ENCODE measurements around the gene SNAI3.

The SNAI3 gene

DNA sequence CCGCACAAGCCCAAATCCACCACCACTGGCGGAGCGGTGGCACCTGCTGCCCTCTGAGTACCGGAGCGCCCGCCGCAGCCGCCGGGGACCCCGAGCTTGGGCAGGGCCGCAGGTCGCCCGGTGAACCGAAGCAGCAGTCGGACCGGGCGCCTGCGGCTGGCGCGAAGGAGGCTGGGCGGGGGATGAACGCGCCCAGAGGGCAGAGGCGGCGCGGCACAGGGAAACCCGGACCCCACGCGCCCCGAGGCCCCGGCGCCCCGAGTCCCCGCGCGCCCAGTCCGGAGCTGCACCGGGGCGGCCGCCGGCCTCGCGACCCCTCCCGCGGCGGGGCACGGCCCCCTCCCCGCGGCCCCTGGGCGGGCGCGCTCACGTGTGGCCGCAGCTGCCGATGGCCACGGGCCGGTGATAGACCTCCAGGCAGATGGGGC, 19.5 kb upstream of the SNAI3 start:
- DNase-seq (ENCODE audit: low spot score): no peak

DNA sequence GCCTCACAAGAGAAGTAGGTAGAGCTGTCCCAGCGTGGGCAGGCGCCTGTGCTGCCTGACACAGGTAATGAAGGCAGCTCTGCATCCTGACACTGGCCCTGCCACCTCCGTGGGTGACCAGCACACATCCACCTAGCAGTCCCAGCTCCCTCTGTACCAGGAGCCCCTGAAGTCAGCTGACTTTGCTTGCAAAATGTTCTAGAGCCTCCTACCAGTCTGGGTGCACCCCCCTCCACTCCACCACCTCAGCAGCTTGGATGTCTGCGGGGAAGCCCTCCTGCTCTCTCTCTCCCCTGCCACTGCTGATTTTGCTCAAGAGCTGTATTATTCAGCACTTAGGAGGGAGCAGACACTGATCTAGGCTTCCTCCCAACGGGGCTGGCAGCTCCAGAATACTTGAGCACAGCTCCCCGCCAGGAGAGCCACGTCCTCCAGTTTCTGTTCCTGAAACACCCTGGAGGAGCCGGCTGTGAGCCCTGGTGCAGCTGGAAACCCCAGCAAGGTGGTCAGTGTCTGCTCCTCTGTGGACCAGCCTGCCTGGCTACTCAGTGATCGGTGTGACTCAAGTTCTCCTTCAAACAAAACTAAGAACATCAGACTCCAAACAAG, 18.9 kb upstream of the SNAI3 start:
- no peak for DNase-seq (ENCODE audit: low spot score)

DNA sequence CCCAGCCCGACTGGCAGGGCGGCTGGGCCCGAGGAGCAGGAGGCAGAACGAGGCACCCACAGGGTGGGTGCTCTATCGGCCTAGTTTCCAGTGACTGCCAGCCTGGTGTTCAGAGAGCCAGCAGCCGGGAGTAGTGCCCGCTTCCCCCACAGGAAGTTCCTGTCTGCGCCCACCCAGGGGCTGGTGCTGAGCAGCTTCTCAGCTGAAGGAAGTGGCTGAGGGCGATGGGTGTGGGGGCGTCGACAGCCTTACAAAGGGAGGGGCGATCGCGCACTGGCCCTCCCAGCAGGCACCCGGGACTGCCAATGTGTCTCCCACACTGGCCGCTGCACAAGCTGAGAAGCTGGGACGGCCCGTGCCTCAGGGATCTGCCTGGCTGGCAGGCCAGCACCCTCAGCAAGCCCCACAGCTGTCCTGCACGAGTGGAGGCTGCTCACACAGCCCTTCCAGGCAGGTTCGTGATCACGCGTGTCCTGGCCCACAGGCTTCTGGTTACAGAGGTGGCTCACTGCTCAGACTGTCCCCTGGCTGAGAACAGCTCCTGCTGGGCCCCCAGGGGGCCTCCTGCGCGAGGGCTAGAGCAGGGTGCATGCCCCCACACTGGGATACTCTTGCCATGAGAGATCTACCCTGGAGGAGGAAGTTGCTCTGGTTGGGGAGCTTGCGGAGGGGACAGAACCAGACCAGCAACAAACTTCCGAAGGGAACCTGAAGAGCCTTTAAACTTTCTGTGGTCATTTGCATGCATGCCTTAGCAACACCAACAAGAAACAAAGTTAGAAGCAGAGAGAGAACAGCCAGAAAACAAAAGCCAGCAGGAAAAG, 17.4 kb upstream of the SNAI3 start:
- peak; percentile 51 for DNase-seq (ENCODE audit: low spot score)

DNA sequence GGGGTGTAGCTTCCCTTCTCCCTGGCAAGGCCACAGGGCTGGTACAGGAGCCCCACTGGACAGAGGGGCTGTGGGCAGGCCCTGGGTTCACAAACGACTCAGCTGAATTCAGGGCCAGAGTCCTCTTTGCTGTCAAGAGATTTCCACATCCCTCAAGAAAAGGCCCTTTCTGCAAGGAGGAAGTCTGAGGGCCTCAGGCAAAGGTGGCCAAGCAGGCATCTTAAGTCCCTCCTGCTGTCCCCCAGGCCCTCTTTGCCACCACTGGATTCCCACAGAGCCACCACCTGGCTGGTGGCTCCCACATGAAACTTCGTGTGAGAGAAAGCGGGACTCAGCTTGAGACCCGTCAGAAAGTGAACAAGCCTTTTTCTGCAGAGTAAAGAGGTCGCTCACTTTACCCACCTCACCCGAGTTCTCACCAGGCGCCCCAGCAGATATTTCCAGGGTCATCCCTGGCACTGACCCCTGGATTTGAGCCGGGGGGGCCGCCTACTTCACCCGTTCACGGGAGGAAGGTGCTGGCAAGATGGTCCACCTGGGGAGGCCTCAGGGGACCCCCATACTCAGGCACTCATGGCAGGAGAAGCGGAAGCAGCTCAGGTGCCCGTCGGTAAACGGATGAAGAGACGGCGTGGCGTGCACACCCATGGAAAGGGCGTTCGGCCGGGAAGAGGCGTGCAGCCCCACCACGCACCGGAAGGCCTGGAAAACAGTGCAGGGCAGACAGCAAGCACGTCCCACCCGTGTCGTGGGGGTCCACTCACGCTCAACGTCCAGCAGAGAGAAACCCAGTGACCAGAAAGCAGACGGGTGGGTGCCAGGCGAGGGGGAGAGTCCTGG, 16.3 kb upstream of the SNAI3 start:
- no peak for DNase-seq (ENCODE audit: low spot score)

DNA sequence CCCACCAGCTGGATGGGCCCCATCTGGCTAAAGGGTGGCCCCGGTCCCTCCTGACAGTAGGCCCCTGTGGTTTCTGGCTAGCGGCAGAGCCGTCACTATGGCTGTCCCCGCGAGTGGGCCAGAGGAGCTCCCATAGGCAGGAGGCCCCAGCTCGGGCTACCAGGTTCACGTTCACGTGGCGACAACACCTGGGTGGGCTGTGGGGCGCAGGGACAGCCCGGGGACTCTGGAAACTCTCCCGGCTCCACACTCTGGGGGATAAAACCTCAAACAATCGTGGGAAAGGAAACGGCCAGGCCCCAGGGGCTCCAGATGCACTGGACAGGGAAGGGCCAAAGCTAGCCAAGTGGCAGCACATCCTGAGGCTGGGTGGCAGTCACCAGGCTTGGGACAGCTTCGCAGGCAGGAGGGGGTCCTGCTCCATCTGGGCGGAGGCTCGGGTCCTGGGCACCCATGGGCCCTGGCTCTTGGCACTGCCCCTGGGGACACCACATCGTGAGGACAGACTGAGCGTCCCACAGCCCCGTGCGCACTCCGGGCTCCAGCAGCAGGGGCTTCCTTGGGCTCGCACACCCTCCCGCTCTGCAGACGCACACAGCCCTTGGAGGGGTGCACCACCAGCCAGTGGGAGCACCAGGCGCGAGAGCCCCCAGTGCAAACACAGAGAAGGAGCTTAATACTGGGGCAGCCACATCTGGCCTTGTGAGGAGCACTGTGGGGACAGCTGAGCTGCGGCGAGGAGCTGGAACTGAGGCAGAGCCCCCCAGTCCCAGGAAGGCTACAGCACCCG, 15.5 kb upstream of the SNAI3 start:
- DNase-seq (ENCODE audit: low spot score): no peak

DNA sequence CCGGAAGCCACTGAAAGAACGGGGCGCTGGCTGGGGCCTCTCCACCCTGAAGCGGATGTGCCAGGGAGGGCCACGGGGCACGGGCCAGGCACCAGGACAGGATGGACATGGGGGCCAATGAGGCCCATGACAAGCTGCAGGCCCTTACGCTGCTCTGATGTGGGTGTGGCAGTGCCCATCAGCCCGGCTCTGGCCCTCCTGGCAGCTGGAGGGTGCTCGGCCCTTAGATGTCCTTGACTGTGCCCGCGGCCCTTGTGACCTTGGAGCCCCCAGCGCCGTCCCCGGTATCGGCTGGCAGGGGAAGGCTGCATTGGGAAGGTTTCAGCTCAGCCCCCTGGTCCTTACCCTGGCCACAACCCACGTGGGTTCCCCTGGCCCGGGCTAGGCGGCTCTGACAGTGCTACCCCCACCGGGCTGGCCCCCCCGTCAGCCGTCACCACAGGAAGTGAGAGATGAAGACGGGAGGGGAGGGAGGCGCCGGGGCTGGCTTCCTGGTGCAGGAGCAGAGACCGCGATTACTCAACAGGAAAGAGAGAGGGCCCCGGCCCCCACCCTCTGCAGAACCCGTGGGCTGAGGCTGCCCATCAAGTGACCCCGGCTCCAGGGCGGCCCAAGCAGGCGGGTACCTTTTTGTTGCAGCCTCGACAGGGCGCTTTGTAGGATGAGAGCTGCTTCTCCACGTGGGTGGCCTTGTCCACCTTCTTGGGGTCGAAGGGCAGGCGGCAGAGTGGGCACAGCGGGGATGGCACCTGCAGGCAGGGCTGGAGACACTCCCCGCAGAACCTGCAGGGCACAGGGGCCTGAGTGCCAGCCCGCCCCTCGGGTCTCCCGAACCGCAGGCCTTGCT, 14.6 kb upstream of the SNAI3 start:
- DNase-seq (ENCODE audit: low spot score): peak; percentile 58

DNA sequence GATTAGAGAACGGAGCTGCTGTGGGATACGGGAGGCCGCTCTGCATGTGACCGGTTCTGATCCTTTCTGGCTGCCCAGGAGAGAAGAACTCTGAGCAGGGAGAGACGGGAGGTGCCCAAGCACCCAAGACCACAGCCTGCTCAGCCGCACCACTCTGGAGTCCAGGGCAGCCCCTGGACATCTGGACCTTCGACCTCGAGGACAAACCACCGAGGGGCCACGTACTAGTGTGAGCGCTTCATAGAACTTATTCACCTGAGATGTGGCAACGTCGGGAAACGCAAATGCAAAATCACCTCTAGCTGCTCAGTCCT, 14.0 kb upstream of the SNAI3 start:
- DNase-seq (ENCODE audit: low spot score): no peak

DNA sequence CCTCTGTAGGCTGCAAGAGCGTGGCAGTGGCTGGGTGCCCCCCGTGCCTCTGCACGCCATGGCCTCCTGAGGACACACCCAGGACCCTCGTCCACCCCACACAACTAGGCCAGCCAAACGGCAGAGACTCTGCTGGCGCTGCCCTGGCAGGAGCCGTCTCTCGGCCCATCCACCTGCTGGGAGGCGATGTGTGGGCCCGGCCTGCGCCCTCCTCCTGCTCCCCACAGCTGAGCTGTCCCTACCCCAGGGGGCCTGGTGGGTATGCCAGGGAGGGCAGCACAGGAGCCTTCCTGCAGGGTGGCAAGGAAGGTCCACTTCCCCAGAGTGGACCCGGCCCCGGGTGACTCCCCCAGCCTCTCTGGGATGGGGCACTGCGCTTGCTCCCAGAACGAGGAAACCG, 12.9 kb upstream of the SNAI3 start:
- no peak for DNase-seq (ENCODE audit: low spot score)

DNA sequence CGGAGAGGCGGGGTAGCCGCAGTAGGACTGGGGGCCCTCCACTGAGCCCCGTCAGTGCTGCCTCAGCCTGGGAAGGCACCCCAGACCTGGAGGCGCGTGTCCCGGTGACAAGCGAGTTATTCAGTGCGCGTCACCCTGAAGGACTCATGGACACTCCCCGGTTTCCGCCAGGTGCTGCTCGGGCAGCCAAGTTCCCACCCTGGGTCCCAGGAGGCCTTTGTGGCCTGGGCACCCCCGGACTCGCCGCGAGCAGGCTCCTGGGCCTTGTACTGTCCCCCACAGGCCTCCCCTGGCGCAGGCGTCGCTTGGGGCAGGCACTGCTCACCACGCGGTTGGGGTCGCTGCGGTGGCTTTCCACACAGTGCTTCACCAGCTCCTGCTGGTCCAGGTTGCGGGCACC, 12.3 kb upstream of the SNAI3 start:
- no peak for DNase-seq (ENCODE audit: low spot score)

DNA sequence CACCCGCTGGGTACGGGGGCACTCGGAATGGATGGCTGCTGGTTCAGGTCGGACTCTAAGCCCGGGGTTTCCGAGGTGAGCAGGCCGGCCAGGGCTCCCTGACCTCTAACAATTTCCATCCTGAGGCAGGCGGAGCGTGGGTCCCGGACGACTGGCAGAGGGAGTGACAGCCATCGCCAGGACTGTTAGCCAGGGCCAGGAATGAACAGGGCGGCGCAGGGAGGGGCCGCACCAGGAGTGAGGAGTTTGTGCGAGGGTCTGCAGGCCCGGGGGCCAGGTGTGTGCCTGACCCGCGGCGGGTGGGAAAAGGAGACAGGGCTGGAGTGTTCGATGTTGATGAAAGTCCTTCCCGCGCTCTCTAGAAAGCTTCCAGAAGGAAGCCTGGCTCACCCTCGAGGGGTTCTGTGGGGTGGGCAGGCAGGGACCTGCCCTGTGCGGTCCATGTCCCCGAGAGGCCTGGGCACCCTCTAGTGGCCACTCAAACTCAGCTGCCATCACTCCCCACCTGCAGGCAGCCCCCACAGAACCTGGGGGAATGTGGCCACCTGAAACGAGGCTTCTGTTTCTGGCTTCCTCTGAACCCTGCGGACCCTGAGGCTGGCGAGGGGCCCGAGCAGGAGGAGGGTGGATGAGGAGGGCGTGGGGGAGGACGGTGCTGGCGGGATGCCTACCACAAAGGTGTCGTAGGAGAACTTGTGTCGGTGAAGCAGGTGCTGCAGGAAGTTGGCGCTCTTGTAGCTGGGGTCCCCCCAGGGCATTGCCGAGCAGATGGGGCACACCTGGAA, 11.7 kb upstream of the SNAI3 start:
- DNase-seq (ENCODE audit: low spot score): no peak

DNA sequence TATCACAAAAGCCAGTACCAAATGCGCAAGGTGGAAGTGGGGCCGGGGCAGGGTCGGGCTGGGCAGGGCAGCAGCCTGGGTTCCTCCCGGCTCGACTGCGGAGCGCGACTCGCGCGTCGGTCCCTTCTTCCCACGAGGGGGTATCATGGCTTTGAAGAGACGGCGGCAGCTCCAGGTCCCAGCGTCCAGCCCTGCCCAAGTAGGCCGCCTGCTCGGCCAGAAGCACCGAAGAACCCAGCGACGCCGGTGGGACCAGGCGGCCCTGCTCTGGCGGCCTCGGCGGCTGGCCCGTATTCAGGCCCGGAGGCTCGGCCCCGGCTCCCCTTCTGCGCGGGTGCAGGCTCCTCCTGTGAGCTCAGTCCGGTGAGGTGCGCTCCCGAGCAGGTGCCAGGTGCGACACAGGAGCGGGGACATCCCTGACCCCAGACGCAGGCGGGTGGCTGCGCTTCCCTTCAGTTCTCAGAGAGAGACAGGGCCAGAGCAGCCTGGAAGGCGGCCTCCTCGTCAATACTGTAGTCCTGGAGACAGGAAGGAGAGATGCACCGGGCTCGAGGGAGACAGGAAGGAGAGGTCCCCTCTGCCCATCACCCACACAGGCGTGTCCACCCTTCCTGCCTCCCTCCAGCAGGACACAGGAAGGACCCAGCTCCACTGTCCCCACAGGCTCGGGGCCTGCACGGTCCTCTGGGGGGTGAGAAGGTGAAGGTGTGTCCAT, 11.0 kb upstream of the SNAI3 start:
- DNase-seq (ENCODE audit: low spot score): no peak

DNA sequence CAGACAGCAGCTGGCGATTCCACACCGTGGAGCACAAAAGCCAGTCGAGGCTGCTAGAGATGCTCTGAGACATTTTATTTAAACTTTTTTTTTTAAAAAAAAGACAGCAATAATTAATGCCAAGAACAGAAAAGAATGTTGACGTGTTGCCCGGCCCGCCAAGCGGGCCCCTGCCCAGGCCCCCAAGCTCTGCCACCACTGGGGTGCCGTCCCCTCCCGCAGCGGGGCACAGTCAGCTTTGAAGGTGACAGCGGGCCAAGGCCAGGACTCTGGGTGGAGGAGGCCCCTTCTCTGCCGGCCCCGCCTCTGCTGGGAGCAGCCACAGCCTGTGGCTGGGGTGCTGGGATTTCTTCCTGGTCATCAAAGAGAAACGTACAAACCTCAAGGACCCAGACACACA, 10.1 kb upstream of the SNAI3 start:
- DNase-seq (ENCODE audit: low spot score): no peak

DNA sequence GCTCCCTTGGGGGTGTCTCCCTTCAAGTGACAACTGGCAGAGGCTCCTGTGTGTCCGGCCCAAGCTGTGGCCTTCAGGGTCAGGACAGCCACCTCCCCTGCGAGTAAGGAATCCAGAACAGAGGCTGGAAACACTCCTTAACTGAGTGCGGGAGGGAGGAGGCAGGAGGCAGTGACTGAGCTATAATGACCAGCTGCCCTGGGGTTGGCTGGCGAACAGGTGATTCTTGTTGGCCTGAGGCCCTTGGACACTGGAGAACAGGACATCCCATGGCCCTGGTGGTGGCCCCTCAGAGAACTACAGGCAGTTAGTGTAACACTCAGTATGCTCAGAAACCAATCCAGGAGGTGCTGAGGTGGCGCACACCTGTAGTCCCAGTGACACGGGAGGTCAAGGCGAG, 9.4 kb upstream of the SNAI3 start:
- DNase-seq (ENCODE audit: low spot score): no peak

DNA sequence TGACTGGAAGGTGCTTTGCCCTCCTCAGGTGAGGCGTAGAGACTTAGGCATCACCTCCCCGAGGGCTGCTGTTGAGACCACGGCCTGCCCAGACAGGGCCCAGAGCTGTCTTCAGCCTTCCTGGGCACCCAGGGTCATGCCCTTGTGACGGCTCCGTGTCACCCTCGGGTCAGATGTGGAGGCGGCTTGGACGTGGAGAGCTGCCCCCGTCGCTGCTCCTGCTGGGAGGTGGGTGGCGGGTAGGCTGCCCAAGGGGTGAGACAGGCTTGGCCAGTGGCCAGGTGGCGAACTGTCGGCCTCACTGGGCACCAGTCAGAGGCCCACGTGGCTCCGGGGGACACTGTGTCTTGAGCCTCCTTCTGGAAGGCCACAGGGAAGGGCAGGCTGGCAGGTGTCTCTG, 8.9 kb upstream of the SNAI3 start:
- no peak for DNase-seq (ENCODE audit: low spot score)

DNA sequence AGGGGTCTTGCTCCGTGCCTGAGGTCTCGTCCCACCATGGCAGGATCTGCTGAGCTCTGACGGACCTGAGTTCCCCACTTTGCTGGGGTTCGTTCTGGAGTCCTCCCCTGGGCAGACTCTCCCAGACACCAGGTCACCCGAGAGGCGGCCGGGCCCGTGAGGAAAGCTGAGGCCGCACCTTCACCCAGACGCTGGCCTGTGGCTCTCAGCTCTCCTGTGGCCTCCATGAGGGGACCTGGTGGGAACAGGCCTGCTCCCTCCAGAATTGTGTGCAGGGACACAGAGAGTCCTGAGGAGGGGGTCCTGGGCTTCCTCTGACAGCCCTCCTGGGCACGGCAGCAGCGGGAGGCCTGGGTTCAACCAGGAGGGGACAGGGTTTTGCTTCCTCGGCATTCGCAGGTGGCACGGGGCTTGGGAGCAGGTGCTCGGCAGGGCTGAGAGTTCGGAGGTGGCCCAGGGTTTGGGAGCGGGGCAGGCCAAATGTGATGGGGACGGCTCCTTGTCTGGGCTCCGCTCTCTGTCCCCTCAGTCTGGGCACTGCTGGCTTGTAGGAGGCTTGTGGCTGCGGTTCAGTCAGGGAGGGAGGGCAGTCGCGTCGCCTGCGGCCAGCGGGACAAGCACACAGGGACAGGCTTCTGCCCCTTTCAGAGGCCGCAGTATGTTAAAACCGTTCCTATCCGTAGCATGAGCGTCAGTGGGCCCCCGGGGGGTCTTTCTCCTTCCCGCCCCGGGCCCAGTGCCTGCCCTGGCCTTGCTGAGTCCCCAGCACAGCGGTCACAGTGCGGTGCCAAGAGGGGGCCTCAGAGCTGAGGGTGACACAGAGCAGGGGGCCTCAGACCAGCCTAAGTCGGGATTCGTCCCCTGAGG, 8.1 kb upstream of the SNAI3 start:
- no peak for DNase-seq (ENCODE audit: low spot score)

DNA sequence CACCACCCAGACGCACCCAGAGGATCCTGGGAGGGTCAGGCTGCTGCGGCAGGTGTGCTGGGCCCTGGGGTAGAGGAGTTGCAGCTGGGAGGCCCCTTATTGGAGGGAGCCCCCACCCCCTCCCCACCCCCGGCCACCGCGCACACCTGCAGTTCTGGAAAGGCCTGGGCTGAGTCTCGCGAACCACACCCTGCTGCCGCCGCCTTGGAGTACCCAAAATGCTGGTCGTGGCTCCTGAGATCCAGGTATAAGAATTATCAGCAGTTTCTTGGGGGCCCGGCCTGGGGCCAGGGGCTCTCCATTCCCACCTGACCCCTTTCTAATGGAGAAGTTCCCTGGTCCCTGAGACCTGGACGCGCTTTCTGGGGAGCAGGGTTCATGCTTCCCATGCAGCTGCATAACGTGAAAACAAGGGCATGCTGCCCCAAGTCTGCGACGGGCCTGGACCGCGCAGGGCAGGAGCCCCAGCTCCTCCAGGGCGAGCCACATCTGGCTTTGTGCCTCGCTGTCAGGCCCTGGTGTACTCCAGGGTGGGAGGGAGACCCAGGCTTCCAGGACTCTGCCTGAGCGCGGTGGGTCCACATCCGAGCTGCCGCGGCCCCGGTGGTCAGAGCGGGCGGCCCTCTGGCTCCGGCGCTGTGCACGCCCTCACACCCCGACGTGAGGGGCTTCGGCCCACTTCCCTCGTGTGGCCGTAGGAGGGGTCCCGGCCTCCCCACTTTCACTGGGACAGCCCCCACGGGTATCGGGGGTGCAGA, 7.3 kb upstream of the SNAI3 start:
- no peak for DNase-seq (ENCODE audit: low spot score)

DNA sequence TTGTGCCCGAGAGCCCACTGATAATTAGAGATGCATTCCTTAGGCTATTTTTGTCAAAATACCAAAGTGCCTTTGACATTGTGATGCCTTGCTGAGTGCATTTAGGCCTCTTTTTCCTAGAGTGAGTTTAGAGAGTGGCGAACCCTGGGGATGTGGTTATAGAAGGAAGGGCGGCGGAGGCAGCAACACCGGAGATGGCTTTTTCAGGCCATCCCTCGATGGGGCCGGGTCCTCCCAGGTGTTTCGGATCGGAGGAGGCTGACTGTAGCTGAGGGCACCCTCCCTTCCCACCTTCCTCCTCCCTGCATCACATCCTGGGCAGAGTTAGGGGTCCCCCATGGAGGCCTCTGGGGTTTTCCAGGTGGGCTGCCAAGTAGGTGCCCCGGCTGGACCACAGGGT, 6.6 kb upstream of the SNAI3 start:
- no peak for DNase-seq (ENCODE audit: low spot score)

DNA sequence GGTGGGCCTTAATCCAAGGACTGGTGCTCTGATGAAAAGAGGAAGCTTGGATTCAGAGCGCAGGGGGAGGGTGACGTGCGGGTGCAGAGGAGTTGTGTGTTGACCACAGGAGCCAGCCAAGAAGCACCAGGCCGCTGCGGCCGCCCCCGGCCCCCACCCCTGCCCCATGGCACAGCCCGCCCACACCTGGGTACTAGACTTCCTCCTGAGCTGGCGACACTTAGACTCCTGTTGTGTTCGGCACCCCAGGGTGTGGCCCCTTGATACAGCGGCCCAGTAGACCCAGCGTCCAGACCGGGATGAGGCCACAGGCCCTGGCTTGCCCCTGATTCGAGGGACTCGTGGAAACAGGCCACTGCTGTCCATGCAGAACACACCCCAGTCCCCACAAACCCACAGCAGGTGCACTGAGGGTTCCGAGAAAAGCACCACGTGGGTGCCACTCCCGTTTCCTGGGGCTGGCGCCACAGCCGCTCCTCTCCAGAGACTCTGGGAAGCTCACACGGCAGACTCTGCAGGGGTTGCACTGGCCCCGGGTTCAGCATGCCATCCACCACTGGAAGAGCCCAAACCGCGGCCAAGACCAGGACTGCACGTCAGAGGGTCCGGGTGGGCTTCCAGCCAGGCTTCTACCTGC, 5.7 kb upstream of the SNAI3 start:
- DNase-seq (ENCODE audit: low spot score): peak; percentile 63

All from pons (tissue), 1 donor.